ENCODE measurements around the gene DYNLT2. TPM values are rescaled to one million over a fixed set of nuclear protein-coding genes. Genes with fewer than 3 reads are reported as not detected.

DYNLT2 gene
- total and polyA plus RNA-seq, 2 of the 13 experiments (the other 11 are each of a cell fraction or from before 2014, with no cell fraction given) = 2.1 to 4.3 TPM

- TF ChIP-seq ZNF782 (CRISPR knock-in tag; IDR thresholded peaks at IDR 0.05; ENCODE audit: borderline replicate concordance) (no peak), RFXANK (CRISPR knock-in tag; IDR thresholded peaks at IDR 0.05) (no peak), SKIL (CRISPR knock-in tag; IDR thresholded peaks at IDR 0.05; ENCODE audit: borderline replicate concordance) (no peak), SNAPC2 (CRISPR knock-in tag; IDR thresholded peaks at IDR 0.05) (peak; percentile 6; the same call in 1 of the 2 replicates), ATAD3A (CRISPR knock-in tag; IDR thresholded peaks at IDR 0.05) (no peak), ZNF883 (CRISPR knock-in tag; IDR thresholded peaks at IDR 0.05; ENCODE audit: not compliant biosample characterization) (no peak), MEF2D (CRISPR knock-in tag; IDR thresholded peaks at IDR 0.05) (no peak), ZNF790 (CRISPR knock-in tag; IDR thresholded peaks at IDR 0.05; ENCODE audit: borderline replicate concordance) (no peak), MXD4 (CRISPR knock-in tag; IDR thresholded peaks at IDR 0.05) (peak; percentile 60; the same call in 1 of the 2 replicates), BCL6 (CRISPR knock-in tag; IDR thresholded peaks at IDR 0.05) (peak; percentile 77), RFX1 (IDR thresholded peaks at IDR 0.05) (no peak), NR2F2 (IDR thresholded peaks at IDR 0.05; ENCODE audit: borderline replicate concordance, low read depth) (peak; percentile 49; the same call in 1 of the 2 replicates), ZNF607 (CRISPR knock-in tag; IDR thresholded peaks at IDR 0.05; ENCODE audit: borderline replicate concordance) (no peak), NFRKB (IDR thresholded peaks at IDR 0.05) (no peak), ZNF589 (CRISPR knock-in tag; conservative IDR thresholded peaks at IDR 0.05) (no peak; the same call in 1 of the 2 replicates), FLYWCH1 (CRISPR knock-in tag; IDR thresholded peaks at IDR 0.05) (no peak), MED1 (CRISPR knock-in tag; IDR thresholded peaks at IDR 0.05) (peak; percentile 59), CENPT (CRISPR knock-in tag; IDR thresholded peaks at IDR 0.05; ENCODE audit: low read depth) (no peak), ZHX1 (CRISPR knock-in tag; IDR thresholded peaks at IDR 0.05; ENCODE audit: low read depth) (no peak), POLR2AphosphoS2 (IDR thresholded peaks at IDR 0.05; ENCODE audit: low read depth, low read length) (no peak), CBFB (CRISPR knock-in tag; IDR thresholded peaks at IDR 0.05) (peak; percentile 53)
- TF ChIP-seq, protein P1, sequence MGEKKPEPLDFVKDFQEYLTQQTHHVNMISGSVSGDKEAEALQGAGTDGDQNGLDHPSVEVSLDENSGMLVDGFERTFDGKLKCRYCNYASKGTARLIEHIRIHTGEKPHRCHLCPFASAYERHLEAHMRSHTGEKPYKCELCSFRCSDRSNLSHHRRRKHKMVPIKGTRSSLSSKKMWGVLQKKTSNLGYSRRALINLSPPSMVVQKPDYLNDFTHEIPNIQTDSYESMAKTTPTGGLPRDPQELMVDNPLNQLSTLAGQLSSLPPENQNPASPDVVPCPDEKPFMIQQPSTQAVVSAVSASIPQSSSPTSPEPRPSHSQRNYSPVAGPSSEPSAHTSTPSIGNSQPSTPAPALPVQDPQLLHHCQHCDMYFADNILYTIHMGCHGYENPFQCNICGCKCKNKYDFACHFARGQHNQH (CRISPR knock-in tag; IDR thresholded peaks at IDR 0.05) = no peak; the same call in 1 of the 2 replicates
- TF ChIP-seq, protein P2, sequence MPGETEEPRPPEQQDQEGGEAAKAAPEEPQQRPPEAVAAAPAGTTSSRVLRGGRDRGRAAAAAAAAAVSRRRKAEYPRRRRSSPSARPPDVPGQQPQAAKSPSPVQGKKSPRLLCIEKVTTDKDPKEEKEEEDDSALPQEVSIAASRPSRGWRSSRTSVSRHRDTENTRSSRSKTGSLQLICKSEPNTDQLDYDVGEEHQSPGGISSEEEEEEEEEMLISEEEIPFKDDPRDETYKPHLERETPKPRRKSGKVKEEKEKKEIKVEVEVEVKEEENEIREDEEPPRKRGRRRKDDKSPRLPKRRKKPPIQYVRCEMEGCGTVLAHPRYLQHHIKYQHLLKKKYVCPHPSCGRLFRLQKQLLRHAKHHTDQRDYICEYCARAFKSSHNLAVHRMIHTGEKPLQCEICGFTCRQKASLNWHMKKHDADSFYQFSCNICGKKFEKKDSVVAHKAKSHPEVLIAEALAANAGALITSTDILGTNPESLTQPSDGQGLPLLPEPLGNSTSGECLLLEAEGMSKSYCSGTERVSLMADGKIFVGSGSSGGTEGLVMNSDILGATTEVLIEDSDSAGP (CRISPR knock-in tag; IDR thresholded peaks at IDR 0.05; ENCODE audit: borderline replicate concordance) = no peak
These were observed 48.1 kb upstream of the DYNLT2 start (continued) for GRCh38 chr6:169799474-169799926.

Data from HepG2 (cell line).